Keratinocyte (primary cell): ENCODE results near the gene ATCAY. TPM values are rescaled to one million over a fixed set of nuclear protein-coding genes. Genes with fewer than 3 reads are reported as not detected.

Experiments
- DNase-seq: peaks from one replicate; pipeline ENCODE4 v3.0.0-alpha.2; 2011; ENCODE audit warnings: low read depth, missing footprints, low spot score
- FAIRE-seq: peaks from 2 replicates; lab custom pipeline; 2011; peaks lifted over from hg19 to GRCh38; lab: Jason Lieb, UNC
- H2AFZ ChIP-seq: 2 replicates; pipeline ENCODE4 v1.6.0; 2012; ENCODE audit warnings: low read length, control low read depth, inconsistent platforms; ENCODE audit not compliant: control insufficient read depth
- H3K27ac ChIP-seq: 2 replicates; pipeline ENCODE4 v1.5.1; 2011; ENCODE audit warnings: low read length; ENCODE audit not compliant: control insufficient read depth, insufficient read depth
- H3K27me3 ChIP-seq: 3 replicates; pipeline ENCODE4 v1.6.0; 2011; ENCODE audit warnings: low read length; ENCODE audit not compliant: control insufficient read depth, insufficient read depth; ENCODE audit errors: extremely low read depth
- H3K36me3 ChIP-seq, 2 experiments: 2 replicates in 1 of 2; 3 replicates in 1 of 2; pipeline ENCODE4 v1.5.1; 2011; ENCODE audit warnings: low read length in 2 of 2, mild to moderate bottlenecking in 1 of 2; ENCODE audit not compliant: control insufficient read depth in 2 of 2, insufficient read depth in 2 of 2; ENCODE audit errors: extremely low read depth in 1 of 2
- H3K4me1 ChIP-seq: 3 replicates; pipeline ENCODE4 v1.5.1; 2011; ENCODE audit warnings: low read length; ENCODE audit not compliant: control insufficient read depth, insufficient read depth; ENCODE audit errors: extremely low read depth
- H3K4me2 ChIP-seq: 3 replicates; pipeline ENCODE4 v1.6.0; 2011; ENCODE audit warnings: low read depth, low read length; ENCODE audit not compliant: control insufficient read depth, insufficient read depth; ENCODE audit errors: extremely low read depth
- H3K4me3 ChIP-seq, 3 experiments: fragments of 200-600 bp in 1 of 3; sonication (generic) in 1 of 3; 2 replicates in 2 of 3; 3 replicates in 1 of 3; pipeline ENCODE4 v1.5.1; 2011 to 2016; ENCODE audit warnings: low read length in 3 of 3, mild to moderate bottlenecking in 3 of 3, control low read depth in 2 of 3, inconsistent platforms in 1 of 3, low read depth in 1 of 3, mixed read lengths in 1 of 3, mixed run types in 1 of 3, moderate library complexity in 1 of 3; ENCODE audit not compliant: control insufficient read depth in 2 of 3, insufficient read depth in 2 of 3; ENCODE audit errors: extremely low read depth in 1 of 3
- H3K79me2 ChIP-seq: 2 replicates; pipeline ENCODE4 v1.6.0; 2012; ENCODE audit warnings: low read length; ENCODE audit not compliant: control insufficient read depth, insufficient read depth
- H3K9ac ChIP-seq: 3 replicates; pipeline ENCODE4 v1.6.0; 2011; ENCODE audit warnings: low read length; ENCODE audit not compliant: control insufficient read depth, insufficient read depth; ENCODE audit errors: extremely low read depth
- H3K9me1 ChIP-seq: 3 replicates; pipeline ENCODE4 v1.6.0; 2011; ENCODE audit warnings: low read length; ENCODE audit not compliant: control insufficient read depth, insufficient read depth; ENCODE audit errors: extremely low read depth
- H3K9me3 ChIP-seq: 2 replicates; pipeline ENCODE4 v1.5.1; 2012; ENCODE audit warnings: low read depth, low read length; ENCODE audit not compliant: control insufficient read depth
- H4K20me1 ChIP-seq: 3 replicates; pipeline ENCODE4 v1.6.0; 2011; ENCODE audit warnings: low read length; ENCODE audit not compliant: control insufficient read depth, insufficient read depth; ENCODE audit errors: extremely low read depth
- CTCF ChIP-seq, 3 experiments: IDR thresholded peaks in 1 of 3; conservative IDR thresholded peaks in 1 of 3; optimal IDR thresholded peaks in 1 of 3; 2 replicates in 2 of 3; 3 replicates in 1 of 3; pipeline versions ENCODE3 to v1.5.1; 2011; ENCODE audit warnings: low read length in 3 of 3, mild to moderate bottlenecking in 3 of 3, moderate library complexity in 2 of 3, control low read depth in 1 of 3, inconsistent platforms in 1 of 3; ENCODE audit not compliant: insufficient read depth in 2 of 3; ENCODE audit errors: extremely low read depth in 1 of 3
- EZH2 ChIP-seq: IDR thresholded peaks from one replicate; pipeline ENCODE4 v1.6.1; 2012; ENCODE audit warnings: inconsistent platforms, mild to moderate bottlenecking, low read length, moderate library complexity
- dilution Hi-C: fragments of 300-500 bp; cut with MboI; formaldehyde crosslinking; loops from one replicate; pipeline ENCODE4 v1.7.0; 2020; ENCODE audit warnings: low sequenced_read_pairs; ENCODE audit not compliant: extremely low pct_ligation_motif_present
- polyA plus RNA-seq, 5 experiments: library from polyadenylated mRNA; depleted of rRNA in 3 of 5; stranded (reverse) in 3 of 5; stranded (forward) in 1 of 5; unstranded in 1 of 5; fragments of >200 nt; gene quantifications; 1 replicate in 1 of 5; 2 replicates in 3 of 5; 3 replicates in 1 of 5; pipeline versions ENCODE4 v1.2.1 to v1.2.3, GENCODE V29; 2011 to 2012; ENCODE audit warnings: missing spikeins in 2 of 5, low read depth in 1 of 5, low replicate concordance in 1 of 5

ATCAY gene
- polyA plus RNA-seq, 1 donor (not counting 4 experiments of a cell fraction or from before 2014, with no cell fraction given): not detected

- dilution Hi-C loops: no loop called here
- H3K4me2 ChIP-seq: no peak overlapping the region
- H3K79me2 ChIP-seq: peaks cover 10% of the 10 kb centered on the region
- TF ChIP-seq CTCF (optimal IDR thresholded peaks at IDR 0.05 in 1 of 3, IDR thresholded peaks at IDR 0.05 in 1 of 3, conservative IDR thresholded peaks at IDR 0.05 in 1 of 3; ENCODE audit: extremely low read depth in 1 of 3, insufficient read depth in 2 of 3, low read length in 3 of 3): no peak
- TF ChIP-seq EZH2: no peak
- no peak overlapping the region for H3K4me3 ChIP-seq
- no peaks in the 10 kb centered on the region for H3K27me3 ChIP-seq
- H3K36me3 ChIP-seq: peaks cover 15 to 34% of the 10 kb centered on the region in 2 experiments
- H3K27ac ChIP-seq: no peak overlapping the region
- FAIRE-seq (no peak), DNase-seq (no peak)
- no peaks in the 10 kb centered on the region for H3K9me3 ChIP-seq
- peaks cover 3% of the 10 kb centered on the region for H4K20me1 ChIP-seq
- H3K4me1 ChIP-seq: no peaks in the 10 kb centered on the region
- no peaks in the 10 kb centered on the region for H3K9me1 ChIP-seq
- H2AFZ ChIP-seq: no peak overlapping the region
- H3K9ac ChIP-seq: no peak overlapping the region
These were observed 78.6 kb downstream of the ATCAY start for GRCh38 chr19:3958836-3959765.

- FAIRE-seq (no peak), DNase-seq (no peak)
- Histone ChIP-seq H3K27ac (no peak overlapping the region), H3K9me1 (no peaks in the 10 kb centered on the region), H3K9ac (no peak overlapping the region), H3K79me2 (peaks cover 15% of the 10 kb centered on the region), H3K9me3 (no peaks in the 10 kb centered on the region), H3K4me2 (no peak overlapping the region), H4K20me1 (peaks cover 3% of the 10 kb centered on the region), H3K4me3 (no peak overlapping the region), H2AFZ (no peak overlapping the region), H3K36me3 (peaks cover 17 to 36% of the 10 kb centered on the region in 2 experiments), H3K4me1 (no peaks in the 10 kb centered on the region), H3K27me3 (no peaks in the 10 kb centered on the region)
- dilution Hi-C loops: no loop called here
- TF ChIP-seq EZH2 (no peak), CTCF (optimal IDR thresholded peaks at IDR 0.05 in 1 of 3, IDR thresholded peaks at IDR 0.05 in 1 of 3, conservative IDR thresholded peaks at IDR 0.05 in 1 of 3; ENCODE audit: extremely low read depth in 1 of 3, insufficient read depth in 2 of 3, low read length in 3 of 3) (no peak)
These were observed 79.3 kb downstream of the ATCAY start for GRCh38 chr19:3959766-3960131.
